Astrocyte (in vitro differentiated cells and primary cell): ENCODE data around the gene ADRA2B. TPM values are rescaled to one million over a fixed set of nuclear protein-coding genes. Genes with fewer than 3 reads are reported as not detected.

Experiments
- DNase-seq: peaks from one replicate; pipeline ENCODE4 v3.0.0-alpha.2; 2010; ENCODE audit warnings: low read depth
- FAIRE-seq: peaks from 2 replicates; lab custom pipeline; 2011; peaks lifted over from hg19 to GRCh38; lab: Jason Lieb, UNC
- H2AFZ ChIP-seq: 2 replicates; pipeline ENCODE4 v1.6.0; 2012; ENCODE audit warnings: low read depth, low read length, inconsistent platforms
- H3K27ac ChIP-seq: 2 replicates; pipeline ENCODE4 v1.5.1; 2011; ENCODE audit warnings: low read depth, low read length, inconsistent platforms
- H3K27me3 ChIP-seq: 2 replicates; pipeline ENCODE4 v1.6.0; 2011; ENCODE audit warnings: low read length, inconsistent platforms; ENCODE audit not compliant: insufficient read depth
- H3K36me3 ChIP-seq: 2 replicates; pipeline ENCODE4 v1.5.1; 2011; ENCODE audit warnings: low read length, inconsistent platforms; ENCODE audit not compliant: insufficient read depth
- H3K4me1 ChIP-seq: 2 replicates; pipeline ENCODE4 v1.5.1; 2011; ENCODE audit warnings: low read length, inconsistent platforms; ENCODE audit not compliant: insufficient read depth
- H3K4me2 ChIP-seq: 2 replicates; pipeline ENCODE4 v1.6.0; 2012; ENCODE audit warnings: low read length, inconsistent platforms
- H3K4me3 ChIP-seq: 2 replicates; pipeline ENCODE4 v1.5.1; 2011; ENCODE audit warnings: low read depth, mild to moderate bottlenecking, low read length, inconsistent platforms; ENCODE audit not compliant: insufficient read depth
- H3K79me2 ChIP-seq: 2 replicates; pipeline ENCODE4 v1.6.0; 2012; ENCODE audit warnings: mild to moderate bottlenecking, low read length, inconsistent platforms; ENCODE audit not compliant: insufficient read depth
- H3K9ac ChIP-seq: 2 replicates; pipeline ENCODE4 v1.6.0; 2012; ENCODE audit warnings: mild to moderate bottlenecking, low read length, inconsistent platforms
- H3K9me3 ChIP-seq: 2 replicates; pipeline ENCODE4 v1.5.1; 2012; ENCODE audit warnings: low read depth, mild to moderate bottlenecking, low read length, inconsistent platforms; ENCODE audit not compliant: insufficient read depth
- H4K20me1 ChIP-seq: 2 replicates; pipeline ENCODE4 v1.6.0; 2012; ENCODE audit warnings: low read length, inconsistent platforms; ENCODE audit not compliant: insufficient read depth
- H3K27ac Mint-ChIP-seq: one replicate; pipeline ENCODE4 v1.8.0; 2021; ENCODE audit warnings: mild to moderate bottlenecking, mixed read lengths; ENCODE audit not compliant: unreplicated experiment
- H3K27me3 Mint-ChIP-seq: one replicate; pipeline ENCODE4 v1.8.0; 2021; ENCODE audit warnings: low read depth, mixed read lengths; ENCODE audit not compliant: unreplicated experiment
- H3K36me3 Mint-ChIP-seq: one replicate; pipeline ENCODE4 v1.8.0; 2021; ENCODE audit warnings: low read depth, mixed read lengths; ENCODE audit not compliant: unreplicated experiment
- H3K4me1 Mint-ChIP-seq: one replicate; pipeline ENCODE4 v1.8.0; 2021; ENCODE audit warnings: low read depth, mixed read lengths; ENCODE audit not compliant: unreplicated experiment
- H3K4me3 Mint-ChIP-seq: one replicate; pipeline ENCODE4 v1.8.0; 2021; ENCODE audit warnings: mild to moderate bottlenecking, moderate library complexity, mixed read lengths; ENCODE audit not compliant: unreplicated experiment
- H3K9me3 Mint-ChIP-seq: one replicate; pipeline ENCODE4 v1.8.0; 2021; ENCODE audit warnings: mild to moderate bottlenecking, mixed read lengths; ENCODE audit not compliant: unreplicated experiment
- CTCF ChIP-seq: IDR thresholded peaks from 2 replicates; pipeline ENCODE4 v1.5.1; 2011; ENCODE audit warnings: low read depth, mild to moderate bottlenecking, inconsistent platforms, low read length, moderate library complexity; ENCODE audit not compliant: insufficient read depth
- EZH2 ChIP-seq: IDR thresholded peaks from 2 replicates; pipeline ENCODE4 v1.6.1; 2012; ENCODE audit warnings: mild to moderate bottlenecking, low read length, inconsistent platforms; ENCODE audit not compliant: insufficient read depth
- total RNA-seq: library from RNA; stranded (reverse); gene quantifications from 2 replicates; pipeline ENCODE4 v1.2.1, GENCODE V29; 2021

Gene ADRA2B
- total RNA-seq, 1 donor from 2014 or later = not detected

- Mint-ChIP-seq H3K9me3 (peaks cover 7% of the 10 kb centered on the region), H3K4me1 (peaks cover 5% of the 10 kb centered on the region), H3K4me3 (no peak overlapping the region), H3K36me3 (no peaks in the 10 kb centered on the region), H3K27ac (no peak overlapping the region), H3K27me3 (peaks cover 43% of the 10 kb centered on the region)
- Histone ChIP-seq H3K36me3 (no peaks in the 10 kb centered on the region), H3K27ac (no peak overlapping the region), H3K9me3 (peaks cover 10% of the 10 kb centered on the region), H2AFZ (no peak overlapping the region), H3K4me3 (no peak overlapping the region), H4K20me1 (no peaks in the 10 kb centered on the region), H3K27me3 (peaks cover 10% of the 10 kb centered on the region), H3K79me2 (no peaks in the 10 kb centered on the region), H3K4me1 (no peaks in the 10 kb centered on the region), H3K4me2 (no peak overlapping the region), H3K9ac (no peak overlapping the region)
- FAIRE-seq = no peak
- no peak for TF ChIP-seq EZH2
- no peak for TF ChIP-seq CTCF
- no peak for DNase-seq
Observed at GRCh38 chr2:96109931-96110511, 6.3 kb downstream of the ADRA2B start.

GRCh38 chr2:96109361-96109680 is 7.0 kb downstream of the ADRA2B start:
- no peak overlapping the region for H2AFZ ChIP-seq
- Mint-ChIP-seq H3K4me1 (peaks cover 5% of the 10 kb centered on the region), H3K4me3 (no peak overlapping the region), H3K36me3 (peaks cover 2% of the 10 kb centered on the region), H3K27me3 (peaks cover 38% of the 10 kb centered on the region), H3K27ac (no peak overlapping the region), H3K9me3 (peaks cover 10% of the 10 kb centered on the region)
- H3K36me3 ChIP-seq = no peaks in the 10 kb centered on the region
- no peak overlapping the region for H3K27ac ChIP-seq
- TF ChIP-seq CTCF (no peak), EZH2 (no peak)
- DNase-seq = no peak
- no peaks in the 10 kb centered on the region for H4K20me1 ChIP-seq
- no peak overlapping the region for H3K4me2 ChIP-seq
- peaks cover 13% of the 10 kb centered on the region for H3K9me3 ChIP-seq
- H3K4me1 ChIP-seq = no peaks in the 10 kb centered on the region
- H3K79me2 ChIP-seq = no peaks in the 10 kb centered on the region
- no peak overlapping the region for H3K9ac ChIP-seq
- FAIRE-seq = no peak
- H3K4me3 ChIP-seq = no peak overlapping the region
- H3K27me3 ChIP-seq = peaks cover 4% of the 10 kb centered on the region

- FAIRE-seq = no peak
- peaks cover 5% of the 10 kb centered on the region for H3K4me1 Mint-ChIP-seq
- no peak overlapping the region for H3K4me3 Mint-ChIP-seq
- Histone ChIP-seq H3K4me1 (no peaks in the 10 kb centered on the region), H3K9ac (no peak overlapping the region), H3K27me3 (peaks cover 2% of the 10 kb centered on the region), H2AFZ (peak overlapping the region; percentile 15), H3K9me3 (peaks cover 13% of the 10 kb centered on the region), H3K4me3 (no peak overlapping the region), H3K27ac (no peak overlapping the region), H3K4me2 (no peak overlapping the region), H3K79me2 (no peaks in the 10 kb centered on the region), H3K36me3 (no peaks in the 10 kb centered on the region), H4K20me1 (no peaks in the 10 kb centered on the region)
- H3K9me3 Mint-ChIP-seq = peaks cover 10% of the 10 kb centered on the region
- H3K27ac Mint-ChIP-seq = no peak overlapping the region
- peaks cover 2% of the 10 kb centered on the region for H3K36me3 Mint-ChIP-seq
- TF ChIP-seq EZH2 = no peak
- TF ChIP-seq CTCF = no peak
- H3K27me3 Mint-ChIP-seq = peaks cover 34% of the 10 kb centered on the region
- no peak for DNase-seq
Observed at GRCh38 chr2:96108541-96109360, 7.6 kb downstream of the ADRA2B start.
